ENCODE results near the gene BBX.

DNA sequence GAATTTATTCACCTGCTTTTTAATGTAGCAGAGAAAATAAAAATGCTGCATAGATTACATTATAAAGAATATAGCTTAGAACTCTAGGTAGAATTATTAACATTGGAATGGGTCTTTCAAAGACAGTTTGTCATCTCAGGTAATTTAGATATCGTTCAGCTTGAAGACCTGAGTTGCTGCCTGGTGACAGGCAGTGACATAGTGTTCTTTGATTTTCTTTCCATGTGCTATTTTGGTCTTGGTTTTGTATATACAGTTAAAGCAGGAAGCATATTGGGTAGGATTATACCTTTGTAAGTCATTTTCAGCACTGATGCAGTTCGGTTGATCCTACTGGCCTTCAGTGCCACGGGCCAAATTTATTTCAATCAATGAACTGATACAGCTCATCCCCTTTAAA is 98.7 kb downstream of the BBX start:
- TF ChIP-seq POLR2A (IDR thresholded peaks at IDR 0.05; ENCODE audit: low read depth, low read length) (no peak), POLR2AphosphoS5 (IDR thresholded peaks at IDR 0.05; ENCODE audit: low read depth, low read length) (no peak)
